ENCODE data around the gene KCNQ1. TPM values are rescaled to one million over a fixed set of nuclear protein-coding genes. Genes with fewer than 3 reads are reported as not detected.

Gene KCNQ1
- polyA plus RNA-seq, 1 donor from 2014 or later: not detected

GRCh38 chr11:2439820-2440219 is 5.0 kb upstream of the KCNQ1 start:
- TF ChIP-seq SMC3 (conservative IDR thresholded peaks at IDR 0.05; ENCODE audit: poor library complexity): no peak
- Histone ChIP-seq H3K9ac (ENCODE audit: low read length) (no peak overlapping the region), H4K20me1 (ENCODE audit: insufficient read depth) (no peaks in the 10 kb centered on the region), H3F3A (ENCODE audit: insufficient read depth, low read length, poor library complexity, severe bottlenecking) (no peaks in the 10 kb centered on the region), H3K36me3 (ENCODE audit: insufficient read depth, low read length) (no peaks in the 10 kb centered on the region), H3K27me3 (ENCODE audit: insufficient read depth, low read depth, low read length) (peaks cover 25% of the 10 kb centered on the region), H2AFZ (ENCODE audit: low read depth, low read length) (no peak overlapping the region), H3K9me2 (ENCODE audit: insufficient read depth, low read length) (no peaks in the 10 kb centered on the region), H3K9me3 (ENCODE audit: low read length) (peaks cover 11% of the 10 kb centered on the region), H3K4me3 (ENCODE audit: low read length) (no peak overlapping the region), H3K4me2 (ENCODE audit: low read length) (no peak overlapping the region), H3K79me2 (replicated peaks; ENCODE audit: insufficient read depth, low read length) (no peaks in the 10 kb centered on the region), H3K27ac (ENCODE audit: low read length) (no peak overlapping the region)

GRCh38 chr11:2440646-2441045 is 4.2 kb upstream of the KCNQ1 start:
- no peak overlapping the region for H3K9ac ChIP-seq (ENCODE audit: low read length)
- H3K4me2 ChIP-seq (ENCODE audit: low read length): no peak overlapping the region
- peaks cover 11% of the 10 kb centered on the region for H3K9me3 ChIP-seq (ENCODE audit: low read length)
- H3K4me3 ChIP-seq (ENCODE audit: low read length): no peak overlapping the region
- no peak overlapping the region for H3K27ac ChIP-seq (ENCODE audit: low read length)
- H3K79me2 ChIP-seq (replicated peaks; ENCODE audit: insufficient read depth, low read length): no peaks in the 10 kb centered on the region
- H3F3A ChIP-seq (ENCODE audit: insufficient read depth, low read length, poor library complexity, severe bottlenecking): no peaks in the 10 kb centered on the region
- no peak overlapping the region for H2AFZ ChIP-seq (ENCODE audit: low read depth, low read length)
- no peaks in the 10 kb centered on the region for H3K36me3 ChIP-seq (ENCODE audit: insufficient read depth, low read length)
- H4K20me1 ChIP-seq (ENCODE audit: insufficient read depth): no peaks in the 10 kb centered on the region
- TF ChIP-seq CTCF (IDR thresholded peaks at IDR 0.05; ENCODE audit: poor library complexity, severe bottlenecking) (no peak), MXI1 (conservative IDR thresholded peaks at IDR 0.05; ENCODE audit: poor library complexity, severe bottlenecking) (no peak), REST (IDR thresholded peaks at IDR 0.05; ENCODE audit: borderline replicate concordance) (no peak), EZH2 (IDR thresholded peaks at IDR 0.05; ENCODE audit: borderline replicate concordance, insufficient read depth, low read length, poor library complexity, severe bottlenecking) (no peak), SMC3 (conservative IDR thresholded peaks at IDR 0.05; ENCODE audit: poor library complexity) (no peak), RAD21 (conservative IDR thresholded peaks at IDR 0.05) (no peak), EP300 (conservative IDR thresholded peaks at IDR 0.05; ENCODE audit: poor library complexity, severe bottlenecking) (no peak), POLR2AphosphoS5 (IDR thresholded peaks at IDR 0.05) (no peak), TAF1 (IDR thresholded peaks at IDR 0.05; ENCODE audit: low read depth) (no peak)
- H3K9me2 ChIP-seq (ENCODE audit: insufficient read depth, low read length): no peaks in the 10 kb centered on the region
- H3K27me3 ChIP-seq (ENCODE audit: insufficient read depth, low read depth, low read length): peaks cover 30% of the 10 kb centered on the region

- Histone ChIP-seq H3K4me2 (ENCODE audit: low read length) (no peak overlapping the region), H3K9me2 (ENCODE audit: insufficient read depth, low read length) (no peaks in the 10 kb centered on the region), H3K9me3 (ENCODE audit: low read length) (peaks cover 11% of the 10 kb centered on the region), H3K4me3 (ENCODE audit: low read length) (no peak overlapping the region), H3K27me3 (ENCODE audit: insufficient read depth, low read depth, low read length) (peaks cover 35% of the 10 kb centered on the region), H3K27ac (ENCODE audit: low read length) (no peak overlapping the region), H3K79me2 (replicated peaks; ENCODE audit: insufficient read depth, low read length) (no peaks in the 10 kb centered on the region), H3K9ac (ENCODE audit: low read length) (no peak overlapping the region), H2AFZ (ENCODE audit: low read depth, low read length) (no peak overlapping the region), H4K20me1 (ENCODE audit: insufficient read depth) (no peaks in the 10 kb centered on the region), H3F3A (ENCODE audit: insufficient read depth, low read length, poor library complexity, severe bottlenecking) (no peaks in the 10 kb centered on the region), H3K36me3 (ENCODE audit: insufficient read depth, low read length) (no peaks in the 10 kb centered on the region)
- TF ChIP-seq EZH2 (IDR thresholded peaks at IDR 0.05; ENCODE audit: borderline replicate concordance, insufficient read depth, low read length, poor library complexity, severe bottlenecking): no peak
- no peak for TF ChIP-seq EP300 (conservative IDR thresholded peaks at IDR 0.05; ENCODE audit: poor library complexity, severe bottlenecking)
- TF ChIP-seq CTCF (IDR thresholded peaks at IDR 0.05; ENCODE audit: poor library complexity, severe bottlenecking): no peak
- TF ChIP-seq TAF1 (IDR thresholded peaks at IDR 0.05; ENCODE audit: low read depth): no peak
- no peak for TF ChIP-seq REST (IDR thresholded peaks at IDR 0.05; ENCODE audit: borderline replicate concordance)
- TF ChIP-seq SMC3 (conservative IDR thresholded peaks at IDR 0.05; ENCODE audit: poor library complexity): no peak
- TF ChIP-seq POLR2AphosphoS5 (IDR thresholded peaks at IDR 0.05): no peak
- no peak for TF ChIP-seq MXI1 (conservative IDR thresholded peaks at IDR 0.05; ENCODE audit: poor library complexity, severe bottlenecking)
- no peak for TF ChIP-seq RAD21 (conservative IDR thresholded peaks at IDR 0.05)
Observed at GRCh38 chr11:2441171-2441570, 3.6 kb upstream of the KCNQ1 start.

Measured in neural cell (in vitro differentiated cells).